A204.1 (cell line): ENCODE data around the gene GRM8.

Experiments used
- FAIRE-seq: peaks from 2 replicates; lab custom pipeline; 2012; peaks lifted over from hg19 to GRCh38; lab: Jason Lieb, UNC

The GRM8 gene

GRCh38 chr7:126424985-126425384 is 827.8 kb downstream of the GRM8 start:
- no peak for FAIRE-seq

GRCh38 chr7:126419047-126419446 is 833.7 kb downstream of the GRM8 start:
- FAIRE-seq = no peak

- no peak for FAIRE-seq
Measured at GRCh38 chr7:126411821-126412383, 840.8 kb downstream of the GRM8 start.

GRCh38 chr7:126411032-126411820 is 841.5 kb downstream of the GRM8 start:
- no peak for FAIRE-seq

GRCh38 chr7:126403040-126403439 is 849.7 kb downstream of the GRM8 start:
- no peak for FAIRE-seq

GRCh38 chr7:126401918-126402317 is 850.8 kb downstream of the GRM8 start:
- no peak for FAIRE-seq

GRCh38 chr7:126398851-126399529 is 853.8 kb downstream of the GRM8 start:
- no peak for FAIRE-seq

- FAIRE-seq = no peak
Measured at GRCh38 chr7:126398285-126398684, 854.5 kb downstream of the GRM8 start.

- no peak for FAIRE-seq
Measured at GRCh38 chr7:126394406-126394805, 858.3 kb downstream of the GRM8 start.
